BJ (cell line): ENCODE measurements around the gene ACP1. TPM values are rescaled to one million over a fixed set of nuclear protein-coding genes. Genes with fewer than 3 reads are reported as not detected.

Experiments used
- CTCF ChIA-PET: fragments of 350-600 bp; formaldehyde crosslinking; extraction: SDS; loops from one replicate; lab custom pipeline; 2021; ENCODE audit warnings: antibody characterized with exemption, inconsistent platforms; lab: Yijun Ruan, JAX
- POLR2A ChIA-PET: fragments of 300-600 bp; sonication (Branson Sonifier 250); formaldehyde crosslinking; extraction: SDS; loops from one replicate; lab custom pipeline; 2021; ENCODE audit warnings: antibody characterized with exemption; lab: Charles Lee
- DNase-seq: peaks from one replicate; pipeline ENCODE4 v3.0.0-alpha.2; 2011; ENCODE audit warnings: low read depth
- H3K27me3 ChIP-seq: 2 replicates; pipeline ENCODE4 v1.6.0; 2011; ENCODE audit warnings: low read length; ENCODE audit not compliant: control insufficient read depth, insufficient read depth
- H3K36me3 ChIP-seq: 2 replicates; pipeline ENCODE4 v1.5.1; 2011; ENCODE audit warnings: low read length; ENCODE audit not compliant: control insufficient read depth, insufficient read depth
- H3K4me3 ChIP-seq: 2 replicates; pipeline ENCODE4 v1.5.1; 2011; ENCODE audit warnings: low read depth, mild to moderate bottlenecking, control low read depth, low read length
- CTCF ChIP-seq: IDR thresholded peaks from 2 replicates; pipeline ENCODE4 v1.5.1; 2011; ENCODE audit warnings: low read depth, mild to moderate bottlenecking, control low read depth, inconsistent platforms, low read length, moderate library complexity; ENCODE audit not compliant: insufficient read depth
- polyA plus RNA-seq: library from polyadenylated mRNA; depleted of rRNA; stranded (reverse); fragments of >200 nt; gene quantifications from 2 replicates; pipeline ENCODE4 v1.2.3, GENCODE V29; 2011

The ACP1 gene
- polyA plus RNA-seq, 1 experiment: 135 TPM

DNA sequence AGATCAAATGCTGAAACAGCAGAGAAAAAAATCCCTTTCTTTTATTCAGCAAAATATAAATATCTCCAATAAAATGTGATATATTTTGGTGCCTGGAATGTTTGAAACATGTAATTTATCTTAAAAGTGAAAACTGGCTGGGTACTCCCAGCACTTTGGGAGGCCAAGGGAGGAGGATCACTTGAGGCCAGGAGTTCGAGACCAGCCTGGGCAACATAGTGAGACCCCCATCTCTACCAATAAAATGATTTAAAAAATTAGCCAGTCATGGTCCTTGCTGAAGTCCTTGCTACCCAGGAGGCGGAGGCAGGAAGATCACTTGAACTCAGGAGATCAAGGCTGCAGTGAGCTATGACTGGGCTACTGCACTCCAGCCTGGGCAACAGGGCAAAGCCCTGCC, 9.6 kb upstream of the ACP1 start:
- ChIA-PET CTCF (interaction anchor here (5.5 kb wide), 1 partner anchor 34 kb away, joined by 21 read pairs; no protein-coding TSS in a partner anchor), POLR2A (no interaction called here)
- Histone ChIP-seq H3K36me3 (no peaks in the 10 kb centered on the region), H3K27me3 (no peaks in the 10 kb centered on the region), H3K4me3 (no peak overlapping the region)
- TF ChIP-seq CTCF: no peak
- no peak for DNase-seq

DNA sequence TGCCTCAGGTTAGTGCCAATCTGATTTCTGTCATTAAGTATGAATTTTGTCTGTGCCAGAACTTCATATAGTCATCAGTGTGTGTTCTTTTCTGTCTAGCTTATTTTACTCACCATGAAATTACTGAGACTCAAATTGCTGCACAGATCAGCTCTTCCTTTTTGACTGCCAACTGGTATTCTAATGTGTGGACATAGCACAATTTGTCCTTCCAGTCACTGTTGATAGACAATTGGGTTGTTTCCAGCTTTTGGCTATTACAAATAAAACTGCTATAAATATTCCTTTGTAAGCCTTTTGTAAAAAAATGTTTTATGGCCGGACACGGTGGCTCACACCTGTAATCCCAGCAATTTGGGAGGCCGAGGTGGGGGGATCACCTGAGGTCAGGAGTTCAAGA, 8.7 kb upstream of the ACP1 start:
- ChIA-PET POLR2A (no interaction called here), CTCF (interaction anchor here (1.5 to 5.5 kb wide), 2 partner anchors 9 to 34 kb away, joined by 6 to 21 read pairs; no protein-coding TSS in a partner anchor)
- TF ChIP-seq CTCF: no peak
- H3K4me3 ChIP-seq: no peak overlapping the region
- DNase-seq: no peak
- H3K27me3 ChIP-seq: no peaks in the 10 kb centered on the region
- no peaks in the 10 kb centered on the region for H3K36me3 ChIP-seq

DNA sequence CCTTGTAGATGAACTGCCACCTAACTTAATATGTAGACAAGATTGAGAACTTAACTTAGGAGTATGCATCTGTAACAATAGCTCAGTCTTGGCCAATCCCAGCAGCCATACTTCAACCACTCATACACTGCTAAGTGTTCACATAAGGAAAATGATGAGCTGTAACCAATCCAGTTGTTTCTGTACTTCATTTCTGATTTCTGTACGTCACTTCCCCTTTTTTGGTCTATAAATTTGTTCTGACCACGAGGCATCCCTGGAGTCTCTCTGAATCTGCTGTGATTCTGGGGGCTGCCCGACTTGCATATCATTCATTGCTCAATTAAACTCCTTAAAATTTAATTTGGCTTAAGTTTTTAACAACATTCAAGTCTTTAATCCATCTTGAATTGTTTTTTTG, 7.3 kb upstream of the ACP1 start:
- CTCF ChIA-PET: interaction anchor here (5.5 kb wide), 1 partner anchor 32 kb away, joined by 21 read pairs; no protein-coding TSS in a partner anchor
- no peaks in the 10 kb centered on the region for H3K36me3 ChIP-seq
- POLR2A ChIA-PET: no interaction called here

GRCh38 chr2:257842-258241, 6.9 kb upstream of the ACP1 start:
- no peaks in the 10 kb centered on the region for H3K36me3 ChIP-seq
- H3K4me3 ChIP-seq: no peak overlapping the region
- no peak for DNase-seq
- TF ChIP-seq CTCF: no peak
- no peaks in the 10 kb centered on the region for H3K27me3 ChIP-seq
- POLR2A ChIA-PET: no interaction called here
- CTCF ChIA-PET: interaction anchor here (1.5 to 5.5 kb wide), 2 partner anchors 11 to 32 kb away, joined by 3 to 21 read pairs; no protein-coding TSS in a partner anchor

More for the DNA sequence above, 7.3 kb upstream of the ACP1 start:
- TF ChIP-seq CTCF: no peak
- Histone ChIP-seq H3K4me3 (no peak overlapping the region), H3K27me3 (no peaks in the 10 kb centered on the region)
- DNase-seq: no peak

- no peaks in the 10 kb centered on the region for H3K36me3 ChIP-seq
- no peak for TF ChIP-seq CTCF
- no peaks in the 10 kb centered on the region for H3K27me3 ChIP-seq
- ChIA-PET POLR2A (no interaction called here), CTCF (interaction anchor here (1.5 to 5.5 kb wide), 2 partner anchors 12 to 31 kb away, joined by 3 to 21 read pairs; no protein-coding TSS in a partner anchor)
- no peak overlapping the region for H3K4me3 ChIP-seq
- no peak for DNase-seq
These were observed 5.8 kb upstream of the ACP1 start for GRCh38 chr2:258933-259332.
